ENCODE measurements around the gene SNF8. TPM values are rescaled to one million over a fixed set of nuclear protein-coding genes. Genes with fewer than 3 reads are reported as not detected.
A peak's percentile ranks its signal among the peaks of the same experiment; 100 is the strongest.

Gene SNF8
- total RNA-seq, 1 donor from 2014 or later = 153 TPM

- peaks cover 6% of the 10 kb centered on the region for H3K36me3 Mint-ChIP-seq (ENCODE audit: low read depth)
- no peaks in the 10 kb centered on the region for H3K9me3 Mint-ChIP-seq
- peaks cover 48% of the 10 kb centered on the region for H3K4me1 Mint-ChIP-seq
- peak within 1 kb of the TSS; percentile 96 for H3K4me3 Mint-ChIP-seq
- H3K27ac Mint-ChIP-seq (ENCODE audit: unreplicated experiment) = peak within 1 kb of the TSS; percentile 96
- peak; percentile 66 for DNase-seq (ENCODE audit: low read depth, low spot score)
- TF ChIP-seq CTCF (conservative IDR thresholded peaks at IDR 0.05) = no peak
- H3K27me3 Mint-ChIP-seq (ENCODE audit: low read depth) = no peaks in the 10 kb centered on the region
Measured at GRCh38 chr17:48908047-48908843, 36.4 kb downstream of the SNF8 start, which contains the start of gene UBE2Z. UBE2Z (plus strand) TSS chr17:48908407; CDS start chr17:48908504, 97 bp downstream.

GRCh38 chr17:48907713-48908046 lies 37.0 kb downstream of the SNF8 start:
- Mint-ChIP-seq H3K9me3 (no peaks in the 10 kb centered on the region), H3K27me3 (ENCODE audit: low read depth) (no peaks in the 10 kb centered on the region), H3K36me3 (ENCODE audit: low read depth) (peaks cover 5% of the 10 kb centered on the region), H3K4me3 (peak overlapping the region; percentile 93), H3K27ac (ENCODE audit: unreplicated experiment) (peak overlapping the region; percentile 94), H3K4me1 (peaks cover 46% of the 10 kb centered on the region)
- no peak for DNase-seq (ENCODE audit: low read depth, low spot score)
- TF ChIP-seq CTCF (conservative IDR thresholded peaks at IDR 0.05) = no peak

- no peak for DNase-seq (ENCODE audit: low read depth, low spot score)
- H3K4me3 Mint-ChIP-seq = peak overlapping the region; percentile 62
- H3K36me3 Mint-ChIP-seq (ENCODE audit: low read depth) = no peaks in the 10 kb centered on the region
- TF ChIP-seq CTCF (conservative IDR thresholded peaks at IDR 0.05) = no peak
- H3K9me3 Mint-ChIP-seq = no peaks in the 10 kb centered on the region
- no peak overlapping the region for H3K27ac Mint-ChIP-seq (ENCODE audit: unreplicated experiment)
- H3K4me1 Mint-ChIP-seq = peaks cover 30% of the 10 kb centered on the region
- H3K27me3 Mint-ChIP-seq (ENCODE audit: low read depth) = no peaks in the 10 kb centered on the region
Measured at GRCh38 chr17:48905987-48906515, 38.6 kb downstream of the SNF8 start.

- H3K9me3 Mint-ChIP-seq = no peaks in the 10 kb centered on the region
- TF ChIP-seq CTCF (conservative IDR thresholded peaks at IDR 0.05) = no peak
- H3K4me1 Mint-ChIP-seq = peaks cover 14% of the 10 kb centered on the region
- no peaks in the 10 kb centered on the region for H3K36me3 Mint-ChIP-seq (ENCODE audit: low read depth)
- H3K27ac Mint-ChIP-seq (ENCODE audit: unreplicated experiment) = no peak overlapping the region
- DNase-seq (ENCODE audit: low read depth, low spot score) = no peak
- H3K27me3 Mint-ChIP-seq (ENCODE audit: low read depth) = no peaks in the 10 kb centered on the region
- peak overlapping the region; percentile 75 for H3K4me3 Mint-ChIP-seq
Measured at GRCh38 chr17:48904428-48904827, 40.2 kb downstream of the SNF8 start.

GRCh38 chr17:48903401-48903800 lies 41.2 kb downstream of the SNF8 start:
- Mint-ChIP-seq H3K4me3 (no peak overlapping the region), H3K27me3 (ENCODE audit: low read depth) (no peaks in the 10 kb centered on the region), H3K4me1 (peaks cover 9% of the 10 kb centered on the region), H3K36me3 (ENCODE audit: low read depth) (no peaks in the 10 kb centered on the region), H3K9me3 (no peaks in the 10 kb centered on the region), H3K27ac (ENCODE audit: unreplicated experiment) (no peak overlapping the region)
- no peak for TF ChIP-seq CTCF (conservative IDR thresholded peaks at IDR 0.05)
- no peak for DNase-seq (ENCODE audit: low read depth, low spot score)
